ENCODE measurements around the gene CLPX. TPM values are rescaled to one million over a fixed set of nuclear protein-coding genes. Genes with fewer than 3 reads are reported as not detected.

The CLPX gene
- total RNA-seq, 1 experiment from 2014 or later, result 19.3 TPM

DNA sequence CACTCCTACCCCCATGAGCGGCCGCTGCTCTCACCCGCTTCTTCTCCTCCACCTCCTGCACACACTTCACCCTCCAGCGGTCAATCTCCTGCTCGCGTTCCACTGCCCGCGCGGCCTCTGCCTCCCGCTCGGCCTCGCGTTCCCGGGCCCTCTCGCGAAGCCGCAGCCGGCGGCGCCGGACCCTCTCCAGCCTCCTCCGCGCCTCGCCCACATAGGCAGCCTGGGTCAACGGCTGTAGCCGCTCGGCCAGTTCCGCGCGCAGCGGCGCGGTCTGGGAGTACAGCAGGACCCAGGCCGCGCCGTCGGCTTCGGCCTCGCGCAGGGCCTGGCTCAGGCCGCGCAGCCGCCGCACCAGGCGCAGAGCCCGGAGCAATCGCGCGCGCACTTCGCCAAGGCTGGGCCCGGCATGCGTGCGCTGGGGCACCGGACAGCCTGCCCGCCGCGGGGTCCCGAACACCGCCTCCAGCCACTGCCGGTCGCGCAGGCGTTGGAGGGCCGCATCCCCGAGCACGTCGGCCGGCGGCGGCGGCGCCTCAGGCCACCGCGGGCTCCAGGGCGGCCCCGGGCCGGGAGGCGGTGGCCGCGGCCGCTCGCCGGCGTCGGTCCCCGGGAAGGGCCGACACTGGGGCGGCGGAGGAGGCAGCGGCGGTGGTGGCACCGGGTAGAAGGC, 52.1 kb downstream of the CLPX start:
- Histone ChIP-seq H3K27ac (ENCODE audit: low read length) (no peak overlapping the region), H3K9me3 (ENCODE audit: low read length) (no peaks in the 10 kb centered on the region), H3K9ac (ENCODE audit: low read length) (peak overlapping the region; percentile 84), H3K4me2 (ENCODE audit: low read length) (peak overlapping the region; percentile 92), H3K36me3 (ENCODE audit: low read depth, low read length) (peaks cover 12% of the 10 kb centered on the region; the same call in 1 of the 2 replicates), H3K4me1 (ENCODE audit: insufficient read depth, low read length) (peaks cover 5% of the 10 kb centered on the region; the same call in 1 of the 2 replicates), H4K20me1 (ENCODE audit: low read length) (peaks cover 2% of the 10 kb centered on the region; the same call in 1 of the 2 replicates), H3K9me2 (replicated peaks; ENCODE audit: low read length) (no peaks in the 10 kb centered on the region), H2AFZ (ENCODE audit: low read length) (peak overlapping the region; percentile 16; the same call in 1 of the 2 replicates), H3K4me3 (ENCODE audit: low read length) (peak overlapping the region; percentile 72), H3K79me2 (ENCODE audit: low read length) (peaks cover 24% of the 10 kb centered on the region), H3K27me3 (ENCODE audit: low read length) (no peaks in the 10 kb centered on the region), H3F3A (ENCODE audit: low read length, unreplicated experiment) (no peaks in the 10 kb centered on the region)
- TF ChIP-seq, protein P1, sequence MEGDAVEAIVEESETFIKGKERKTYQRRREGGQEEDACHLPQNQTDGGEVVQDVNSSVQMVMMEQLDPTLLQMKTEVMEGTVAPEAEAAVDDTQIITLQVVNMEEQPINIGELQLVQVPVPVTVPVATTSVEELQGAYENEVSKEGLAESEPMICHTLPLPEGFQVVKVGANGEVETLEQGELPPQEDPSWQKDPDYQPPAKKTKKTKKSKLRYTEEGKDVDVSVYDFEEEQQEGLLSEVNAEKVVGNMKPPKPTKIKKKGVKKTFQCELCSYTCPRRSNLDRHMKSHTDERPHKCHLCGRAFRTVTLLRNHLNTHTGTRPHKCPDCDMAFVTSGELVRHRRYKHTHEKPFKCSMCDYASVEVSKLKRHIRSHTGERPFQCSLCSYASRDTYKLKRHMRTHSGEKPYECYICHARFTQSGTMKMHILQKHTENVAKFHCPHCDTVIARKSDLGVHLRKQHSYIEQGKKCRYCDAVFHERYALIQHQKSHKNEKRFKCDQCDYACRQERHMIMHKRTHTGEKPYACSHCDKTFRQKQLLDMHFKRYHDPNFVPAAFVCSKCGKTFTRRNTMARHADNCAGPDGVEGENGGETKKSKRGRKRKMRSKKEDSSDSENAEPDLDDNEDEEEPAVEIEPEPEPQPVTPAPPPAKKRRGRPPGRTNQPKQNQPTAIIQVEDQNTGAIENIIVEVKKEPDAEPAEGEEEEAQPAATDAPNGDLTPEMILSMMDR (conservative IDR thresholded peaks at IDR 0.05; ENCODE audit: low read depth, low read length), result no peak
- TF ChIP-seq EZH2 (IDR thresholded peaks at IDR 0.05; ENCODE audit: low read length, unreplicated experiment) (no peak), EZH2phosphoT487 (IDR thresholded peaks at IDR 0.05; ENCODE audit: borderline replicate concordance, low read length) (no peak)
- POLR2A ChIA-PET (ENCODE audit: unreplicated experiment), result no interaction called here
- CTCF ChIA-PET, result no interaction called here
- ATAC-seq (peak; percentile 68), DNase-seq (peak; percentile 11)
- intact Hi-C loops (cut with micrococcal nuclease), result no loop called here
- no TSS peak for BruUV-seq (replicated peaks)

DNA sequence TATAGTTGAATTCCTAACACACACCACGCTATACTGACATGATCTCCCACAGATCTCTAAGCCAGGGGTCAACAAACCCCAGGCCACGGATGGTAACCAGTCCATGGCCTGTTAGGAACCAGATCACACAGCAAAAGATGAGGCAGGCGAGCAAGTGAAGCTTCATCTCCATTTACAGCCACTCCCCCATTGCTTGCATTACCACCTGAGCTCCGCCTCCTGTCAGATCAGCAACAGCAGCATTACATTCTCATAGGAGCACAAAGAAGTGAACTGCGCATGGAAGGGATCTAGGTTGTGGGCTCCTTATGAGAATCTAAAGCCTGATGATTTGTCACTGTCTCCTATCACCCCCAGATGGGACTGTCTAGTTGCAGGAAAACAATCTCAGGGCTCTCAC, 54.2 kb downstream of the CLPX start:
- ATAC-seq, result no peak
- no peak for DNase-seq

More for the DNA sequence above, 54.2 kb downstream of the CLPX start:
- H3K9me3 ChIP-seq (ENCODE audit: low read length), result no peaks in the 10 kb centered on the region
- peaks cover 24% of the 10 kb centered on the region for H3K79me2 ChIP-seq (ENCODE audit: low read length)
- intact Hi-C loops (cut with micrococcal nuclease), result no loop called here
- H3K9me2 ChIP-seq (replicated peaks; ENCODE audit: low read length), result no peaks in the 10 kb centered on the region
- ChIA-PET POLR2A (ENCODE audit: unreplicated experiment) (no interaction called here), CTCF (no interaction called here)
- H3K4me2 ChIP-seq (ENCODE audit: low read length), result no peak overlapping the region
- no peak overlapping the region for H2AFZ ChIP-seq (ENCODE audit: low read length)
- H3K27me3 ChIP-seq (ENCODE audit: low read length), result no peaks in the 10 kb centered on the region
- no peak overlapping the region for H3K4me3 ChIP-seq (ENCODE audit: low read length)
- peaks cover 2% of the 10 kb centered on the region; the same call in 1 of the 2 replicates for H4K20me1 ChIP-seq (ENCODE audit: low read length)
- no peak for TF ChIP-seq EZH2 (IDR thresholded peaks at IDR 0.05; ENCODE audit: low read length, unreplicated experiment)
- no peak for TF ChIP-seq EZH2phosphoT487 (IDR thresholded peaks at IDR 0.05; ENCODE audit: borderline replicate concordance, low read length)
- TF ChIP-seq, protein P1 (conservative IDR thresholded peaks at IDR 0.05; ENCODE audit: low read depth, low read length), result no peak
- H3K27ac ChIP-seq (ENCODE audit: low read length), result no peak overlapping the region
- H3K36me3 ChIP-seq (ENCODE audit: low read depth, low read length), result peaks cover 25% of the 10 kb centered on the region; the same call in 1 of the 2 replicates
- no TSS peak for BruUV-seq (replicated peaks)
- H3F3A ChIP-seq (ENCODE audit: low read length, unreplicated experiment), result no peaks in the 10 kb centered on the region
- no peak overlapping the region for H3K9ac ChIP-seq (ENCODE audit: low read length)
- peaks cover 5% of the 10 kb centered on the region; the same call in 1 of the 2 replicates for H3K4me1 ChIP-seq (ENCODE audit: insufficient read depth, low read length)

Data from PC-3 (cell line).